DMS 273 (cell line): Measurements from ENCODE around the gene CD180.

Experiments
- DNase-seq: peaks from one replicate; lab custom pipeline; 2025; ENCODE audit not compliant: unreplicated experiment; lab: John Stamatoyannopoulos, UW

Gene CD180

GRCh38 chr5:67163231-67163756, 33.3 kb downstream of the CD180 start:
- no peak for DNase-seq

DNA sequence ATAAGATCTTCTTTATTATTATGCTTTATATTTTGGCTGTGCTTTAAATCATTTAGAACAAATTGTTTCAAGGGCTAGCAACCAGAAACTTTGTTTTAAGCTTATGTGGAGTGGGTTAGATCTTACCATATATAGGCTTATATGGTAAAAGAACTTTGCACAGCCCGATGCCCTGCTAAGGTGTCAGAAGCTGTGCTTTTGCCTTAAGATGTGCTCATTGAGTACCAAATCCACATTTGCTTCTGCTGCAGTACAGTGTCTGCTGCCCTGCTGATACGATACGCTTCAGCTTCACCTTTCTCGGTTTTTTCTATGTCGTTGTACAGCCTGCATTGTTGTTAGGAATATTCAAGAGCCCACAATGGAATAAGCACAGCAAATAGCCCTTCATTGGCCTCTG, 34.8 kb downstream of the CD180 start:
- no peak for DNase-seq

DNA sequence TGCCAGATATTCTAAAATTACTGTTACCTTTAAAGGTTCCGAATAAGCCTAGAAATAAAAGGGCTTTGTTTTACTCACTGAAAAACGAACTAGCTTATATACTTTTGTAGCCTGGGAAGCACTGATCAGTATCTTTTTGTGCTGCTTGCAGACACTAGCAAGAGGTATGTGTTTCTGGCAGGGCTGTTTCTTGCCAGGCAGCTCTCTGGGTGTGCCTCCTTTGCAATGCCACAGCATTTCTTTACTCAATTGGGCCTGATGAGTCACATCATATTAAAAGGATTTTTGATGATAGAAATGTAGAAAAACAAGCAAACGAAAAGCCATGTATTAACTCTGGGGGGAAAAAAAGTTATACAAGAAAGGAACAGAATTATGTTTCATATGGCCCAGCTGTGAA, 35.6 kb downstream of the CD180 start:
- DNase-seq = no peak

GRCh38 chr5:67160272-67160671, 36.3 kb downstream of the CD180 start:
- no peak for DNase-seq

- DNase-seq = peak; percentile 62
These were observed 39.5 kb downstream of the CD180 start for GRCh38 chr5:67156976-67157583.

DNA sequence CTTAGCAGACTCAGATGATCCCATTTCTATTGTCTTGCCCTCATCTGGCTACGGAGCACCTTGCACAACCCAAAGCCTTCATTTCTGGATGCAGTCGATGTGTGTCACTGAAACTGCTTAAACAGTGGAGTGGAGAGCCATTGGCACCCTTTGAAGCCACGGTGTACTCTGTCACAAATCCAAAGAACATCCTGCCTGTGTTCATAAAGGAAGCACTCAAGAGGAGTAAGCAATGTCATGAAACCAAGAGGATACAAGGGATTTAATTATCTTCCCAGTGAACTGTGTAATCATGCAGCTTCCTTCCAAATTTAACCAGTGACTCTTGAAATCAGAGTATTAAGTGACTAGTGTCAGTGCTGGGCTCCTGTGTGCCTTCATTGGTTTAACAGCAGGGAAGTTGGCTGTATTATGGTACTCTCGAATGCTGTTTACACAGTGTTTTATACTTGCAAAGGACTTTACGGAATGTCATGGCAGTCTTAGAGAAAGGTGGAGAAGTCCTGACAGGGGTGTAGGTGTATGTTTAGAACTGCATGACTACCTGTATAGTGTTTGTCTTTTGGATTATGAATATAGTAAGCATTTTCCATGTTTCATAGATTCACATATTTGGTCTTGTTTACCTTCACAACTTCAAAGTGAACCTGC, 41.9 kb downstream of the CD180 start:
- no peak for DNase-seq

DNA sequence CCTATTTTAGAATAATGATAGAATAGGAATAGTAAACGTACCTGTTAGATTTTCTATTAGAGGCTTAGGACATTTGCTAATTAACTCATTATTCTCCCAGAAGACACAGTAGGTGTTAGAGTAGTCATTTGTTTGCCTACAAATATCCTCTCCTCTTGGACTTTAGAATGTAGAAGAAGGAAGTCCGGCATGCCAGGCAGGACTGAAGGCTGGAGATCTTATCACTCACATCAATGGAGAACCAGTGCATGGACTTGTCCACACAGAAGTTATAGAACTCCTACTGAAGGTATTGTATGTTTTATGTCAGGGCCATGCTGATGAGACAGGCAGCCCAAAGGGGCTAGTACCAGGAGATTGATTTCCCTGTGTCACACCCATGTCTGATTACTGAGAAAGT, 43.3 kb downstream of the CD180 start:
- no peak for DNase-seq

GRCh38 chr5:67152400-67152799, 44.2 kb downstream of the CD180 start:
- no peak for DNase-seq

GRCh38 chr5:67149951-67150523, 46.6 kb downstream of the CD180 start:
- DNase-seq = peak; percentile 50

DNA sequence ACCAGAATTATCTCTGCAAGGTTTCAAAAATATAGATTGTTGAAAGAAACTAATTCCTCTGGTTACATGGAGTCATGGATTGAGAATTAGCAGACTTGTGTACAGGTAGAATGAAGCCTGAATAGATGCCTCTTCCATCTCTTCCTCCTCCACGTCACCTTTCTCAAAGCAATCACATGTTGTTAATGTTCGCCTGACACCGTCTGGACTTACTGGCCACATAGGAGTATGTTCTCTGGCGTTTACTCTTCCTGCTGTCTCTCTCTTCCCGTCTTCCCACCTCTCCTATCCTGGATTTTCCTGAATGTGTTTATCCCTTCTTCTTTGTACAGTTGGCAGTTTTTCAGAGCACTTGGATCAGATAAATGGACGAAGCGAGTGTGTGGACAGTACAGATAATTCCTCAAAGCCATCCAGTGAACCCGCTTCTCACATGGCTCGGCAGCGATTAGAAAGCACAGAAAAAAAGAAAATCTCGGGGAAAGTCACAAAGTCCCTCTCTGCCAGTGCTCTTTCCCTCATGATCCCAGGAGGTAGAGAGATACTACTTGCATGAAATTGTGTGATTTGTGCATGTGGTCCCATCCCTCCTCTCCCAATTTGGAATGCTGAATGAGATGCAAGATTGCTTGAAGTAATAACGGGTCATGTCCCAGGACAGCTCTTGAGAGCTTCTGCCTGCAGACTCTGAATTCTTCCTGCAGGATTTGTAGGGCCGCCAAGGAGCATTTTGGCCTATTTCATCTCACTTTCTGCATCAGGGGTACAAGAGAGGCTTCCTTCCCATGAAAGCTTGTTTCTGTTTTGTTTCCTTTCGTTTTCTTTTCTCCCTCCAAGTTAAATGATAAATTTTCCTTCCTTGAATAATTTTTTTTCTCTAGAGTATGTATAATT, 47.3 kb downstream of the CD180 start:
- no peak for DNase-seq

DNA sequence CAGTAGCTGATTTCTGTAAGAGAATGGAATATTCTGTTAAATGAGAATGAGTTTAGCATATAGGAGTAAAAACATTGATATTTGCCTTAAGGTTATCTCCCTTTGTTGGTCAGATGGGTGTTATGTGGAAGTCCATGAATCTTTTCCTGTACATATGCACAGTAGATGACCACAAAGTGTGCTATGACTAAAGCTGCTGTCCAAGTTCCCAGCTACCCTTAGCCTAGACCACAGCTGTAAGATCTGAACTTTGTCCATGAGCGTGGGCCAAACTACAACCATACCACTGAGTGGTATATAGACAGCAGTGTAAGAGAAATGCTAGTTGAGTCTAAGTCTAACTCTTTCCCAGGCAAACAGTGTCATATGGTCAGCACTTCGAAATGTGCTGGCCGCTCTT, 48.8 kb downstream of the CD180 start:
- DNase-seq = no peak

DNA sequence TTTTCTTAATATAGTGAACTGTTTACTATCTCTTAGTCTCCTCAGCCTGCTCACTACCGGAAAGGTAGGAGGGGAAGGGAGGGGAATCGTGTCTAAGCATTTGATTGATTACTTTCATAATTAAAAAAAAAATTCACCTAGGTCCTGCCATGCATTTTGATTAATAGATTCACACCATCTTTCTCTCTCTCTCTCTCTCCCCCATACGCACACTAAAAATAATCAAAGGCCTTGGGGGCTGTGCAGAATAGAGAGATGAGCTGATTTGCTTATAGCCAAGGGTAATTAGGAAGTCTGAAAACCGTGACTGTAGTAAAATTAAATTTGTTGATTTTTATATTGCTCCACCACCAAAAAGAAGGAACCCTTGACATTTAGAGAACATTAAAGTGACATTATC, 49.6 kb downstream of the CD180 start:
- no peak for DNase-seq

DNA sequence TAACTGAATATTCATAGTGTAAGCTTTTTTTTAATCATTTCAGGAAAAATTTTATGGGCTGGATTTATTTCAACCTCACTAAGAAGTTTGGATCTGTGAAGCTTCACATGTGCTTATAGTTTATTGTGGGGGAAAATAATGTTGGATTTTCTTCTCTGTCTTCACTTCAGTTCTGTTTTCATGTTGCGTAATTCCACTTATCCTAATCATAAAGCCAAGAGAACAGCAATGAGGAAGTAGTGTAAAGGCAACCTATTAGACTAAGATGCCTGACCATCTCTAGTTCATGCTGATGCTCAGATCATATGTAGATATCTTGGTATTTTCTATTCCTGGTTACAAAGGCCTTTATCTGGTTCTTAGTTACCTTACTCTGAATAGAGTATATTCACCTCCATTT, 50.0 kb downstream of the CD180 start:
- no peak for DNase-seq

GRCh38 chr5:67144183-67144639, 52.4 kb downstream of the CD180 start:
- DNase-seq = no peak

DNA sequence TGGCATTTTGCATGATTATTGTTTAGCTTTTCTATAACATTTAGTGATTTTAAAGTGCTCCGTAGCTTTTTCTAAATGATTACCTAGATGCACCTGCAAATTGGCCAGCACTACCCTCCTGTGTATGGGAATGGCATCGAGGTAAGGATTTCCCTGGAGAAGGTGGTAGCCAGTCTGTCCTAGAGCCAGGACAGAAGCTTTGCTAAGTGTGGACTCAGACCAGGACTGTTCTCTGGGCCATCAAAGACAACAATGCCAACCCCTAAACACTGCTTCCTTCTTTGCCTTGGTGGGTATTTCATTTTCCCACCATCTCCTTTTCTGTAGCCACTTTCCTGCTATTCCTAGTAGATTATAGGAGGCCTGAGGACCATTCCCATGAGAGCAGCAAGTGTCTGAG, 53.0 kb downstream of the CD180 start:
- no peak for DNase-seq

DNA sequence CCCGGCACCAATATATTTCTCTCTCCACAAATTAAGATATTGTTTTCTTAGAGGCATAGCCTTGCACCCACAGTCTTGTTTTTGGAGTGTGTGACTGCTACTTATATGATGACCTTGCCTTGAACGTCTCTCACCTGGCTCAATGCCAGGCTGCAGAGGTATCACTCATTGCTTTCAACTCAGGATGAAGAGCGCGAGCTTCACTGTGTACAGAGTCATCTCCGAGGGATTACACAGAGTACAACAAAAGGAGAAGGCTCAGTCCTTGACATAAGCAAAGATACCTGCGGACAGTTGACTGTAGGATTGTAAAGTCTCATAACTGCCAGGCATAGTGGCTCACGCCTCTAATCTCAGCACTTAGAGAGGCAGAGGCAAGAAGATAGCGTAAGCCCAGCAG, 53.8 kb downstream of the CD180 start:
- no peak for DNase-seq

DNA sequence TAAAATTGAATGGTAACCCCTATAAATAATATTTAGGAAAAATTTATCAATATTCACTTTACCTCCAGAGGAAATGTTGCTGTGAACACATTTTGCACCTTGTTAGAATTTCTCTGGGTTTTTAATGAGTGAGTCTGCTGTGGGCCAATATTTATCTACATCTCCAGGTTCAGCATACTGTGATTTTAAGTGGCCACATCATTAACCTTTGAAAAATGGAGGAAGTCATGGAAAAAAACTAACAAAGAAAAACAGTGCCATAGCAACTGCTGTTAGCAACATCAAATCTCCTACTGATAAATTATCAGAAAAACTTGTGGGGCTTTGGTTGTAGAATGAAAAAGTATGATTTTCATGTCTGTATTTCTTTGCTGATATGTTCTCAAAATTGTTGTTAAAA, 55.0 kb downstream of the CD180 start:
- DNase-seq = no peak

DNA sequence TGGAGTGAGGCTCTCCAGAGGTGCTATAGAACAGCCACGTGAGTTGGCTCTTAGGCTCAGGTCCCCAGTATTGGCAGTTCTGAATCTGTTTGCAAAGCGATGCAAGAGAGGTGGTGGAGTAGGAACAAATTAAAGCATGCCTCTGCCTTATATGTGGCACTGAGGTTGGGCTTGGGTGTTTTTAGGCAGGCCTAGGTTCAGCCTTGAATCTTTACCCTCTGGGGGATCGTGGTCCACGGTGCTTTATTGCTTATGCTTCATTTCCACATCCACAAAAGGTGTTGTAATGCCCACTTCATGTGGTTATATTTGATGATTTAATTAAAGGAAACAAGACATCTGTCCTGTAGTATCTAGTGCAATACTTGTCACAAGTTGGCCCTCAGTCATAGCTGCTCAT, 56.2 kb downstream of the CD180 start:
- no peak for DNase-seq

GRCh38 chr5:67139030-67139429, 57.6 kb downstream of the CD180 start:
- DNase-seq = no peak

GRCh38 chr5:67135381-67135984, 61.1 kb downstream of the CD180 start:
- DNase-seq = no peak

DNA sequence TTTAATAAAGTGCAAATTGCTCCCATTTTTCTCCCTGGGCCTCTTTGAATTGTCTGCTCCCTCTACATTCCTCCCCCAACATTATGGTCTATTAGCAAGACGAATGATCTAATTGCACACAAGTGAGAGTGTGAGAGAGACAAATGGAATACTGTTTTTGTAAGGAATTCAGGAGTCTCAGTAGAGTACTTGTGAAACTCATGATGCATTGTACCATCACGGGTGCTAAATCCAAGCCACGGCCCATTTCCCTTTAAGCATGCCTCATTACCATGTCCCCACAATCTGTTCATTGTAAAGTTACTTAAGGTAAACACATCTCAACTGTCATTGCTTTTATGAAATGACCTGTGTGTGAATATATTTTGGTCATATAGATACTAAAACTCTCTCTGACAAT, 62.8 kb downstream of the CD180 start:
- peak; percentile 57 for DNase-seq
